SIG-M5 treated with dmso at 0.1 percent for 504 hours (cell line): ENCODE results near the gene GOLGA6L10.
"Not testable (repeated sequence)": the region's sequence is repeated elsewhere in the genome, so short reads cannot be mapped to it uniquely, and the experiment has no call there.

Experiments used
- DNase-seq: peaks from one replicate; lab custom pipeline; 2025; ENCODE audit not compliant: unreplicated experiment; lab: John Stamatoyannopoulos, UW

Gene GOLGA6L10

GRCh38 chr15:82343851-82344250 lies 5.4 kb downstream of the GOLGA6L10 start:
- not testable (repeated sequence) for DNase-seq

- not testable (repeated sequence) for DNase-seq
Measured at GRCh38 chr15:82342632-82343374, 6.5 kb downstream of the GOLGA6L10 start.

DNA sequence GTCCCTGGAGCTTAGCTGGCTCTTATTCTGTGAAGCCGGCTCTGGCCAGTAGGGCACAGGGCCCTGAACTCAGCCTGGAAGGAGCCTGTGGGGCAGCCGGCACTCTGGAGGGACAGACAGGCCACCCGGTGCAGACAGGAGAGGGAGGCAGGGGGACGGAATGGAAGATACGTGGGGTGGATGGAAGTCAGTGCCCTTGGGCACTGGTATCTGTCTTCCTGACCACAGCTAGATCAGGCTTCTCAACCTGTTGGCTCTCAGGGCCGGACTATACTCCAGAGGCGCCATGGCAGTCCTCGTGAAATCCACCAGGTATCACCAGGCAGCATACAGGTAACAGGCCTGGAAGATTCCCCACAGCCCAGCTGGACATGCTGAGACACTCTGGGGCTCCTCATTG lies 10.7 kb downstream of the GOLGA6L10 start:
- not testable (repeated sequence) for DNase-seq

- DNase-seq: not testable (repeated sequence)
Measured at GRCh38 chr15:82338053-82338452, 11.2 kb downstream of the GOLGA6L10 start.

- DNase-seq: not testable (repeated sequence)
Measured at GRCh38 chr15:82337051-82337450, 12.2 kb downstream of the GOLGA6L10 start.

- not testable (repeated sequence) for DNase-seq
Measured at GRCh38 chr15:82336180-82336647, 13.1 kb downstream of the GOLGA6L10 start.

DNA sequence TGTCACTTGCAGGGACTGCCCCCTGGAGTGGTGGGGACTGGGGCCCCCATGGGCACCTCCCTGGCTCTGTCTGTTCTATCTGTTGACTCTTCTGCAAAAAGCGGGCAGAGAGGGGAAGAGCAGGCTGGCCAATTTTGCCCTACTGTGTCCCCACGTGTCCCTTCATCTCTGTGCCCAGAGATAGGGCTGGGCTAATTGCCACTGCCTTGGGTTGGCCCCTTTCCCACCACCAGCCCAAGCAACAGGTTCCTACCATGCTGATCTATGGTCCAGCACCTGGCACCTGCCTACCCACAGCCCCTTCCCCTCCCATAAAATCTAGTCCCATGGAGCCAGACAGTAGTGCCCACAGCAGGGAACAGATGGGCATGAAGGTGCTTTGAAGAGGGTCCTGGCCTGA lies 14.3 kb downstream of the GOLGA6L10 start:
- DNase-seq: not testable (repeated sequence)

DNA sequence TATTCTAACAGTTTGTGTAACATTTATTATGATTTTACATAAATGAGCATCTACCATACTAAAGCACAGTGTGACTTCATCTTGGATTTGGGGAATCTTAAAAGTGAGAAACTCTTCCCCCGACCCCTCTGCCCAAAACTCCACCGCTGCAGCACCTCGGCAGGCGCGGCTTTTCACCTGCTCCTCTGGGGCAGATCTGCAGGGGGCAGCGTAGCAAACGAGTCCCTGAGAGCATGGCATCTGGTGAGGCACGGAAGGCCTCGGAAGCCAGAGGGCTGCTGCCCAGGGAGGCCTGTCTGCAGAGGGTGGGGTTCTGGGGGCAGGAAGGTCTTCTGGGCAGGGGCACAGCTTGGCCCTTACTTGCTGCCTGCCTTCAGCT lies 14.7 kb downstream of the GOLGA6L10 start:
- not testable (repeated sequence) for DNase-seq

DNA sequence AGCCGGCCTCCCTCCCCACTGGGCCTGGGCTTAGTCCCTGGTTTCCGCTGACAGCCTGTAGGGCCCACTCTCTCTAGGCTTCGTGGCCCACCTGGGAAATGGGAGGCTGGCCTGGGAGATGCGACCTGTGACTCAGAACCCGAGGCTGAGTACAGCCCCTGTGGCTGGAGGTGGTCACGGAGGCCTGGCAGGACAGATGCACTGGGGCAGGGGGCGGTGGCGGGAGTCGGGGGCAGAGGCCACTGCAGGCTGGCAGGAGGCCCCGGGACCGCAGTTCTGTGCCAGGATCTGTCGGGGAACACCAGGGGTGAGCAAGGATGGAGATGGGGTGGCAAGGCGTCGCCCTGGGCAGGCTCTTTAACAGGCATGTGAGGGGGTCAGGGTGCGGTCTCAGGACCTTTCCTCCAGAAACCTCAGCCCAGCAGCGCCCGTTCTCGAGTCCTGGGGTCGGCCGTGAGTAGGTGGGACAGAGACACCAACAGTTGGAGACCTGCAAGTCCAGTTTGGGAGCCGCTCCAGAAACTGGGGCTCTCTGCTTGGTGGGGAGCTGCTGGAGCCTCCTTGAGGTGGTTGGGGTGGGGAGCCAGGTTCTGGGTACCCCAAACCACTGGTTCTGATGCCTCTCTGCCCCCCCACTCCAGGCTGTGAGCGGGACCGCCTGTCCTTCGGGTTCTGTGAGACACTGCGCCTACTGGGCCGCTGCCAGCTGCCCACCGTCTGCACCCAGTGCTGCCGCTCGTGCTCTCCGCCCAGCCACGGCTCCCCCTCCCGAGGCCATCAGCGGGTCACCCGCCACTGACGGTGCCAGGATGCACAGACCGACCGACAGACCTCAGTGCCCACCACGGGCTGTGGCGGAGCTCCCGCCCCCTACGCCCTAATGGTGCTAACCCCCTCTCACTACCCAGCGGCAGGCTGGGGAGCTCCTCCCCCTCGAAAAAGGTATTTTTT lies 15.4 kb downstream of the GOLGA6L10 start:
- DNase-seq: not testable (repeated sequence)

GRCh38 chr15:82332711-82333602 lies 16.3 kb downstream of the GOLGA6L10 start:
- DNase-seq: not testable (repeated sequence)

DNA sequence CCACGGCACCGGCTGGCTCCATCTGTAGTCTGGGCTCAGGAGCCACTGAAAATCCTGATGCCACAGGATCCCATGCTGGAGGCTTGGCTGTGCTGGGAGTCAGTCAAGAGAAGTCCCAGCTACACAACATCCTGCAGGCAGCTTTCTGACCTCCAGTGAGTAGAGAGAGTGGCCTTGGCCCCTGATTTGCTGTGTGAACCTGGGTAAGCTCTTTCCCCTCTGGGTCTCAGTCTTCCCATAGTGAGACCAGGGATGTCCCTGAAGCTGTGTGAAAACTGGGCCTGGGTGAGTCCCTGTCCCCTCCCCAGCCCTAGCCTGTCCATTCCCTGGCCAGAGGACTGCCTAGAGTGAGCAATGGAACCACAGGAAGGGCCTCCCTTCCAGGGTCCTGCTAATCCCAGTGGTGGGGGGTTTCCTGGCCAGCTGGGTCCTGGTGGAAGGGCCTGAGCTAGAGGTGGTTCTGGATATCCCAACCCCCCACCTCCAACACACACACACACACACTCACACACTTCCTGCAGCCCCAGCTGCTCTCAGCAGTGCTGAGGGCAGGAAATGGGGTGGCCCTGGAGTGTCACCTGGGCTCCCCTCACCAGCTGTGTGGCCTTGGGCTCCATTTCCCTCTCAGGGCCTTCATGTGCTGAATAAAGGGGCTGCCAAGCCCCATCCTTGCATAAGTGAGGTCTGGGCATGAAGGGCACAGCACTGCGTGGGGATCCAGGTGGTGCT lies 17.5 kb downstream of the GOLGA6L10 start:
- DNase-seq: not testable (repeated sequence)

- not testable (repeated sequence) for DNase-seq
Measured at GRCh38 chr15:82330921-82331320, 18.4 kb downstream of the GOLGA6L10 start.

DNA sequence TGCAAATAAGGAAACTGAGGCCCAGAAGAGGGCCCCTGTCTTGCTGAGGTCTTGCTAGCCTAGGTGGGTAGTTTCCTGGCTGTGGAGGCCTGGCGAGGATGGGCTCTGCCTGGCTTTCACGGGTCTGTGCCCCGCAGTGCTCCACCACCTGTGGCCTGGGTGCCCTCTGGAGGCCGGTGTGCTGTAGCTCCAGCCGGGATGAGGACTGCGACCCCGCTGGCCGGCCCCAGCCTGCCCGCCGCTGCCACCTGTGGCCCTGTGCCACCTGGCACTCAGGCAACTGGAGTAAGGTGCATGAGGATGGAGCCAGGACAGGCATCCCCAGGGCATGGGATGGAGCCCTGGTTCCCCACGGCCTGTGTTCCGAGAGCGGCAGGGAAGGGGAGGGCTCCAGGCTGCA lies 20.2 kb downstream of the GOLGA6L10 start:
- DNase-seq: not testable (repeated sequence)

DNA sequence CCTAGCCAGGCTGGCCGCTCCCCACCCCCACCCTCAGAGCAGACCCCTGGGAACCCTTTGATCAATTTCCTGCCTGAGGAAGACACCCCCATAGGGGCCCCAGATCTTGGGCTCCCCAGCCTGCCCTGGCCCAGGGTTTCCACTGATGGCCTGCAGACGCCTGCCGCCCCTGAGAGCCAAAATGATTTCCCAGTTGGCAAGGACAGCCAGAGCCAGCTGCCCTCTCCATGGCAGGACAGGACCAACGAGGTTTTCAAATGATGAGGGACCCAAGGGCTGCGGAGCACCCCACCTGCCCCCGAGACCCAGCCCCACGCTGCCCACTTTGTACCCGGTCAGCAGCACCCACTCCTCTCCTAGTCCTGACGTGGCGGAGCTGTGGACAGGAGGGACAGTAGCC lies 21.9 kb downstream of the GOLGA6L10 start:
- DNase-seq: not testable (repeated sequence)

- DNase-seq: not testable (repeated sequence)
Measured at GRCh38 chr15:82326896-82327295, 22.4 kb downstream of the GOLGA6L10 start.

DNA sequence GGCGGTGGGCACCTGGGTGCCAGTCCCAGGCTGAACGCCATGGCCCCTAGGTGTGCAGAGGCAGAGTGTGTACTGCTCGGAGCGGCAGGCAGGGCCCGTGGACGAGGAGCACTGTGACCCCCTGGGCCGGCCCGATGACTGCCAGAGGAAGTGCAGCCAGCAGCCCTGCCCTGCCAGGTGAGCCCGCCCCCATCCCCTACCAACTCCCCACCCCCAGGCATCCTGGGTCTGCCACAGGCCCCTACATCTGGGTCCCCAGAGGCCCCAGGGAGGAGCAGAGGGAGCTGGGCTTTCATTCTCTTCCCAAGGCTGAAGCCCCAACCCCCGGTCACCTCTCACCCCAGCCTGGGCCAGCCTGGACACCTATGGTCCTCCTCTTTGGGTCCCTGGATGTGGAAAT lies 23.6 kb downstream of the GOLGA6L10 start:
- not testable (repeated sequence) for DNase-seq

DNA sequence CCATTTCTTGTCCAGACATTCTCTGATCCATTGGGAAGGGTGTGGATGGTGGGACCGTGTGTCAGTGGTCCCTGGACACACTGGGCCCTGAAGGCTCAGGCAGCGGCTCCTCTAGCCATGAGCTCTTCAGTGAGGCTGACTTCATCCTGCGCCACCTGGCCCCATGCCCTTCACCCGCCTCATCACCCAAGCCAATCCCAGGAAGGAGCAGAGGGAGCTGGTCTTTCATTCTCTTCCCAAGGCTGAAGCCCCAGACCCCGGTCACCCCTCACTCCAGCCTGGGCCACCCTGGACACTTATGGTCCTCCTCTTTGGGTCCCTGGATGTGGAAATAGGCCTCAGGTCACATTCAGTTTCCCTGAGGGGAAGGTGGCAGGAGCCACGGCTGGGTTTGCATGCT lies 24.4 kb downstream of the GOLGA6L10 start:
- not testable (repeated sequence) for DNase-seq

GRCh38 chr15:82322488-82322887 lies 26.8 kb downstream of the GOLGA6L10 start:
- DNase-seq: not testable (repeated sequence)

DNA sequence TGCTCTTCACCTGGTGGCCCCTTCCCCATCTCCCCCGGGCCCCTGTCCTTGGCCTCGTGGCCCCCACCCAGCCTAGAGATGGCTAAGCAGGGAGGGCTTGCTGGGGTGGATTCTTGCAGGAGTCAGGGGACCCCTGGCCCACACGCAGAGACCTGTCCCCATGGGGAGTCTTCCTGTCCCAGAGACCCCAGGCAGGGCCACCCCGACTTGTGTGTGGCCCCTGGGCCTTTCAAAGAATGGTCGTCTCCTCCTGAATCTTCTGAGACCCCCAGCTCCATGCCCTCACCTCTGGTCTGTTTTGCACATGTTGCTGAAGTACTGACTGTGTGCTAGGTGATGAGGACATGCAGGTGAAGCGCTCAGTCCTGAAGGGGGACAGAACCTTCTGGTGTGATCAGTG lies 28.4 kb downstream of the GOLGA6L10 start:
- not testable (repeated sequence) for DNase-seq
